ENCODE results near the gene GKN2.

The GKN2 gene, protein sequence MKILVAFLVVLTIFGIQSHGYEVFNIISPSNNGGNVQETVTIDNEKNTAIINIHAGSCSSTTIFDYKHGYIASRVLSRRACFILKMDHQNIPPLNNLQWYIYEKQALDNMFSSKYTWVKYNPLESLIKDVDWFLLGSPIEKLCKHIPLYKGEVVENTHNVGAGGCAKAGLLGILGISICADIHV

DNA sequence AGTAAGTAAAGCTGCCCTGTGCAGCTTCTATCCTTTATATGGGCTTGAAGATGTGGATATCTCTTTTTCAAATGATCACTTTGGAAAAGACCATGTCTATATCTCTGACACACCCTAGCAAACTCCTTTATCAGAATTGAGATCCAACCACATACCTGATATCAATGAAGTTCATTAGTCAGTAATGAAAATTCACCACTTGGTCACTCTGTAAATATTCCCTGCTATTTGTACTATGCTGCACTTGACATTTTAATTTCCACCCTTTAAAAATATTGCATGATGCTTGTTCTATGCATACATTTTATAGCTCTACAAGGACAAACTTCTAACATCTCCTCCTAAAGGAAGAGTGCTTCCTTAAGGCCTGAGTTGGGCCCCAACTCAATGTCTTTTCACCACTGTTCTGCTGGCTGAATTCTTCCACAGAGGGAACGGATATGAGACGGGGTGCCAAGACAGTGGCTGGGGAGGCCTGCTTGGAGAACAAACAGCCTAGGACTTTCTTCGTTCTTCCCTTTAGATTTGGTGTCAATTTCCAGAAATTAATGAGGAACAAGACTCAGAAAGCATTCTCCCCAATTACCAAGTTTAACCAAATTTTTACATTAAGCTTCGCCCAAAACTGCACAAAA is at the start of gene GKN2:
Gene GKN2 (minus strand): TSS at position 7 of the 635 bp plus-strand sequence. CDS start 32 bp downstream, outside the sequence.
- H3K4me3 ChIP-seq (ENCODE audit: low read depth in 1 of 2, low read length in 2 of 2) = no peak within 1 kb of the TSS
- no peaks in the 10 kb centered on the region for H3K36me3 ChIP-seq (ENCODE audit: insufficient read depth, low read length)
- no peaks in the 10 kb centered on the region for H3K27me3 ChIP-seq (ENCODE audit: control insufficient read depth in 1 of 2, insufficient read depth in 2 of 2, low read length in 2 of 2)
- no peak within 1 kb of the TSS for H3K9ac ChIP-seq (ENCODE audit: low read length)
- no peak within 1 kb of the TSS for H3K27ac ChIP-seq (ENCODE audit: low read depth, low read length)
- H3K4me1 ChIP-seq (ENCODE audit: insufficient read depth, low read length) = no peaks in the 10 kb centered on the region
- H3K9me3 ChIP-seq (ENCODE audit: low read length) = no peaks in the 10 kb centered on the region

DNA sequence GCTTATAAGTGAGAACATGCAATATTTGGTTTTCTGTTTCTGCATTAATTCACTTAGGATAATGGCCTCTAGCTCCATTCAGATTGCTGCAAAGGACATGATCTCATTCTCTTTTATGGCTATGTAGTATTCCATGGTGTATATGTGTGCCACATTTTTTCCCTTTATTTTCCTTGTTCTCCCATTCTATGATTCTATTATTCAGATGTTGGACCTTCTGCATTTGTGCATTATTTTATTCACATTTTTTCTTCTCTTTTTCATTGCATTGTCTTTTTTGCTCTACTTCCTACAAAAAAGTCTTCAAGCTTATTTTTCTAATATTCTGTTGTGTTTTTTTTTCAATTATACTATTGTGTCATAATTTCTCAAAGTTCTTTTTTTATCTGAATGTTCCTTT is 49.2 kb upstream of the GKN2 start:
- H3K27me3 ChIP-seq (ENCODE audit: control insufficient read depth in 1 of 2, insufficient read depth in 2 of 2, low read length in 2 of 2) = no peaks in the 10 kb centered on the region
- no peak overlapping the region for H3K9ac ChIP-seq (ENCODE audit: low read length)
- H3K9me3 ChIP-seq (ENCODE audit: low read length) = no peaks in the 10 kb centered on the region
- H3K4me1 ChIP-seq (ENCODE audit: insufficient read depth, low read length) = no peaks in the 10 kb centered on the region
- H3K4me3 ChIP-seq (ENCODE audit: low read depth in 1 of 2, low read length in 2 of 2) = no peak overlapping the region
- H3K36me3 ChIP-seq (ENCODE audit: insufficient read depth, low read length) = no peaks in the 10 kb centered on the region
- no peak overlapping the region for H3K27ac ChIP-seq (ENCODE audit: low read depth, low read length)

DNA sequence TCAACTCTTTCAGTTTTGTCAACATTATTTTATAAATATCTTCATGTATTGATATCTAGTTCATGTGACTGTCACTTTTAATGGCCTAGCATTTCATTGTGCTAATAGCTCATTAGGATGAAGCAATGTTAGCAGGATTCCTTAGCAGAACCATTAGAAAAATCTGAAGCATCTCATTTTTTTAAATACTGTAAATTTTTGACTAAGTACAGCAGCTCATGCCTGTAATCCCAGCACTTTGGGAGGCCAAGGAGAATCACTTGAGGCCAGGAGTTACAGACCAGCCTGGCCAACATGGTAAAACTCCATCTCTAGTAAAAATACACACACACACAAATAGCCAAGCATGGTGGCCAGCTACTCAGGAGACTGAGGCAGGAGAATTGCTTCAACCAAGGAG is 44.7 kb upstream of the GKN2 start:
- Histone ChIP-seq H3K9me3 (ENCODE audit: low read length) (no peaks in the 10 kb centered on the region), H3K4me3 (ENCODE audit: low read depth in 1 of 2, low read length in 2 of 2) (no peak overlapping the region), H3K27ac (ENCODE audit: low read depth, low read length) (no peak overlapping the region), H3K9ac (ENCODE audit: low read length) (no peak overlapping the region), H3K36me3 (ENCODE audit: insufficient read depth, low read length) (no peaks in the 10 kb centered on the region), H3K27me3 (ENCODE audit: control insufficient read depth in 1 of 2, insufficient read depth in 2 of 2, low read length in 2 of 2) (no peaks in the 10 kb centered on the region), H3K4me1 (ENCODE audit: insufficient read depth, low read length) (no peaks in the 10 kb centered on the region)

DNA sequence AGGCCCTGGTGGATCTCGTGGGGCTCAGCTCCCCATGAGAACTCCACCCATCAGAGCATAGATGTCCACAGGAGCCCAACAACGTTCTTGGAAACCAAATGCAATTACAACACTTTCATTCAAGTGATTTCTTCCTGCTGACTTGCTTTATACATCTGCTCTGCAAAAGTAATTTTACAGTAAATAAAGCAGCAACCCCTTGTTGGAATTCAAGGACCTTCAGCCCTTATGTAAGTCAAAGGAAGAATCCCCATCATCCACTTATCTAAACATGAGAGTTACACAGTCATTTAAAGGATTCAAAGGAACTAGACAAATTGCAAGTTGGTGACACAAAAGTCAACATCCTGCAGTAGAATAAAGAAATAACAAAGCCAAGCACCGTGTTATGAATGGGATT is 43.2 kb upstream of the GKN2 start:
- Histone ChIP-seq H3K9ac (ENCODE audit: low read length) (no peak overlapping the region), H3K9me3 (ENCODE audit: low read length) (no peaks in the 10 kb centered on the region), H3K4me3 (ENCODE audit: low read depth in 1 of 2, low read length in 2 of 2) (no peak overlapping the region), H3K36me3 (ENCODE audit: insufficient read depth, low read length) (no peaks in the 10 kb centered on the region), H3K27me3 (ENCODE audit: control insufficient read depth in 1 of 2, insufficient read depth in 2 of 2, low read length in 2 of 2) (no peaks in the 10 kb centered on the region), H3K4me1 (ENCODE audit: insufficient read depth, low read length) (no peaks in the 10 kb centered on the region), H3K27ac (ENCODE audit: low read depth, low read length) (no peak overlapping the region)

DNA sequence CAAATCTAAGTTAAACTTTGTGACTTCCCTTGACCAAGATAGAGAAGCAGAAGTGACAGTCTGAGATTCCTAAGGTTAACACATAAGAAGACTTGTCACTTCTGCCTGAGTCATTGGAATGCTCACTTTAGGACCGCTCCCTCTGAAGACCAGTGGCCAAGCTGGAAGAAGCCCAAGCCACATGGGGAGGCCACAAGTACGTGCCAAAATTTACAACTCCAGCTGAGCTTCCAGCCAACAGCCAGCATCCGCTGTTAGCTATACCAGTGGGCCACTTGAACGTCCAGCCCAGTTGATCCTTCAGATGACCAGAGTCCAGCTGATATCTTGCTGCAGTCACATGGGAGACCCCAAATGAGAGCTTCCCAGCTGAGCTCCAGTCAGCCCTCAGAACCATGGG is 42.2 kb upstream of the GKN2 start:
- H3K27ac ChIP-seq (ENCODE audit: low read depth, low read length) = no peak overlapping the region
- H3K9me3 ChIP-seq (ENCODE audit: low read length) = no peaks in the 10 kb centered on the region

DNA sequence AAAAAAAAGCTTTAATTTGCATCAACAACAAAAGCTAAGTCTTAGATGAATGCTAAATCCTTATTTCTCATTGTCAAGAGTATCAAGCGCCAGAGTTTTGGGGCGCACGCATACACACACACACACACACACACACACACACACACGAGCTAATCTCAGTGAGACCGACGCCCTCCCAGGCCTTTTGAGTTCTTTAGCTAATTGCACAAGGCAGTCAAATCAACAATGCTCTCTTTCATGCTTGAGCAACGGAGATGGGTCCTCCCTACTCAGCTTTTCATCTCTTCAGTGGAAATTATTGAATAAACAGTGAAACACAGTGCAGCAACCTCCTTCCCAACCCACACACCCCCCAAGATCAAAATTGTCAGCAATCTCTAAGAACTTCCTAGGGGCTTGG is 41.0 kb upstream of the GKN2 start:
- Histone ChIP-seq H3K27ac (ENCODE audit: low read depth, low read length) (no peak overlapping the region), H3K4me3 (ENCODE audit: low read depth in 1 of 2, low read length in 2 of 2) (no peak overlapping the region), H3K4me1 (ENCODE audit: insufficient read depth, low read length) (no peaks in the 10 kb centered on the region), H3K9me3 (ENCODE audit: low read length) (no peaks in the 10 kb centered on the region), H3K9ac (ENCODE audit: low read length) (no peak overlapping the region), H3K36me3 (ENCODE audit: insufficient read depth, low read length) (no peaks in the 10 kb centered on the region), H3K27me3 (ENCODE audit: control insufficient read depth in 1 of 2, insufficient read depth in 2 of 2, low read length in 2 of 2) (no peaks in the 10 kb centered on the region)

More for the DNA sequence above, 42.2 kb upstream of the GKN2 start:
- no peak overlapping the region for H3K9ac ChIP-seq (ENCODE audit: low read length)
- H3K27me3 ChIP-seq (ENCODE audit: control insufficient read depth in 1 of 2, insufficient read depth in 2 of 2, low read length in 2 of 2) = no peaks in the 10 kb centered on the region
- H3K4me1 ChIP-seq (ENCODE audit: insufficient read depth, low read length) = no peaks in the 10 kb centered on the region
- H3K4me3 ChIP-seq (ENCODE audit: low read depth in 1 of 2, low read length in 2 of 2) = no peak overlapping the region
- H3K36me3 ChIP-seq (ENCODE audit: insufficient read depth, low read length) = no peaks in the 10 kb centered on the region

DNA sequence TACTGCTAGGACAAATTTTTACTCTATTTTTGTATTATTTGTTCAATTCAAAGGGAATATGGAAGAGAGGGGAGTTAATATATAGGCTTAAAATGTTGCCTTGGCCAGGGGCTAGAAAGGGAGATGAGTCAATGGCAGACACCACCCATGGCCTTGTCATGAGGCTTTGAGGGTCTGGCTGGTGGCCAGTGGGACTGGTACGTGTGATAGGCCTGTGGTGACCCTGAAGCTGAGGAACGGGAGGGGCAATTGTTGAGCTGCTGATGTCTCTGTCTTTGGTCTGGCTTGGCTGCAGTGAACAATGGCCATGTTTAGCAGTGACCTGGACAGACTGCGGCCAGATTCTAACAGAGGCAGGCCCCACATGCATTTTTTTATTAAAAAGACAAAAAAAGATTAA is 40.2 kb upstream of the GKN2 start:
- Histone ChIP-seq H3K36me3 (ENCODE audit: insufficient read depth, low read length) (no peaks in the 10 kb centered on the region), H3K27me3 (ENCODE audit: control insufficient read depth in 1 of 2, insufficient read depth in 2 of 2, low read length in 2 of 2) (no peaks in the 10 kb centered on the region), H3K27ac (ENCODE audit: low read depth, low read length) (no peak overlapping the region), H3K9me3 (ENCODE audit: low read length) (no peaks in the 10 kb centered on the region), H3K4me3 (ENCODE audit: low read depth in 1 of 2, low read length in 2 of 2) (no peak overlapping the region), H3K9ac (ENCODE audit: low read length) (no peak overlapping the region), H3K4me1 (ENCODE audit: insufficient read depth, low read length) (no peaks in the 10 kb centered on the region)

DNA sequence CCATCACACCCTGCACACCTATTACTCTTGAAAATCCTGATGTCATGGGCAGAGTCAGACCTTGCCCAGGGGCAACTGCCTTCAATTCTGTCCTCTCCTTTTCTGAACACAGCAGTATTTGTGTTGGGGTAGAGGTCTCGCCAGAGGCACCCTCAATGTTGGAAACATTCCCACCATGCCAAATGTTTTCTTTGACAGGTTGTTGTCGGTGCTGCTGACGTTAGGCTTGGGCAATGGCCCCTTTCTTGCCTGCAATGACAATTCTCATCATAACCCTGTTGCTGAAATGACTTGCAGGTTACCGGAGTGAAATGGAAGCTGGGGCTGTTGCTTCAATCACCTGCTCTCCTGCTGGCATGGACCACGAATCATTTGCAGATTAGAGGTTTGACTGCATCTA is 39.6 kb upstream of the GKN2 start:
- no peaks in the 10 kb centered on the region for H3K4me1 ChIP-seq (ENCODE audit: insufficient read depth, low read length)
- H3K27me3 ChIP-seq (ENCODE audit: control insufficient read depth in 1 of 2, insufficient read depth in 2 of 2, low read length in 2 of 2) = no peaks in the 10 kb centered on the region
- no peak overlapping the region for H3K4me3 ChIP-seq (ENCODE audit: low read depth in 1 of 2, low read length in 2 of 2)
- no peaks in the 10 kb centered on the region for H3K36me3 ChIP-seq (ENCODE audit: insufficient read depth, low read length)
- no peak overlapping the region for H3K27ac ChIP-seq (ENCODE audit: low read depth, low read length)
- no peaks in the 10 kb centered on the region for H3K9me3 ChIP-seq (ENCODE audit: low read length)
- no peak overlapping the region for H3K9ac ChIP-seq (ENCODE audit: low read length)

DNA sequence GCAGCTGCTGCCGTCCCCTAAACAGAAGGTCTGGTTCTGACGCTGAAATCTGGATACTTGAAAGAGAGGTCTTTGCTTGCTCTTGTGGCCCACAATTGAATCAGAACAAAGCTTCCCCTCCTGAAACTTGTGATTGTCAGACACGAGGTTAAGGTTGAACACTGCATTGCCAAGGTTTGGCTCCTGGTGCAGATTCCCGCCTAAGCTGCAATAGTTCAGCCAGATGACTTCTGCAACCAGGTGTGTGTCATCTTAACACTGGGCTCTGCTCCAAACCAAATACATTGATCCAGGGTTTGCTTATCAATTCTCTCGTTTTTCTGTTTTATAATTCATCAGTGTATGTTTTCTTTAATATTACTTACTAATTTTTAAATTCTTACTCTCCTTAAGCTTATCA is 36.3 kb upstream of the GKN2 start:
- no peaks in the 10 kb centered on the region for H3K36me3 ChIP-seq (ENCODE audit: insufficient read depth, low read length)

DNA sequence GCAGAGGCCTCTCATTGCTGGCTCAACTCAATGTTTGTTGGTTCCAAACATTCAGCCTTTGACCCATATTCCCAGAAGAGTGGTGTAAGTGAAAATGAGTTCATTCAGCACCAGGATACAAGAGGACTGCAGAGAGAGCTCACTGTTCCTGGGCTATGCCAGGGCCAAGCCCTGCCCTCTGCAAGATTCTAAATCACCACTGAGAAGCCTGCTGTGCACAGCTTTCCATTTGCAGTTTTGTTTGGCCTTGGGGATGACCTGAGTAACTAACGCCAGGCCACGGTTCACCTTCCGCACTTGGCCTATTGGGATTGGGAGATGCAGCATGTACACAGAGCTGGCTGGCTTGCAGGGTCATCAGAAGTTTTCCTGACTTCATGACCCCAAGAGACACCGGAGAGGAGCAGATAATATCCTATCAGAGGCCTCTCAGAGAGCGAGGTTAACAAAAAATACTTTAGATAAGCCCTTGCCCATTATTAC is 34.4 kb upstream of the GKN2 start:
- no peaks in the 10 kb centered on the region for H3K4me1 ChIP-seq (ENCODE audit: insufficient read depth, low read length)
- H3K4me3 ChIP-seq (ENCODE audit: low read depth in 1 of 2, low read length in 2 of 2) = no peak overlapping the region
- no peak overlapping the region for H3K9ac ChIP-seq (ENCODE audit: low read length)
- H3K27ac ChIP-seq (ENCODE audit: low read depth, low read length) = no peak overlapping the region
- no peaks in the 10 kb centered on the region for H3K27me3 ChIP-seq (ENCODE audit: control insufficient read depth in 1 of 2, insufficient read depth in 2 of 2, low read length in 2 of 2)
- H3K9me3 ChIP-seq (ENCODE audit: low read length) = no peaks in the 10 kb centered on the region
- no peaks in the 10 kb centered on the region for H3K36me3 ChIP-seq (ENCODE audit: insufficient read depth, low read length)

More for the DNA sequence above, 36.3 kb upstream of the GKN2 start:
- Histone ChIP-seq H3K9ac (ENCODE audit: low read length) (no peak overlapping the region), H3K4me1 (ENCODE audit: insufficient read depth, low read length) (no peaks in the 10 kb centered on the region), H3K4me3 (ENCODE audit: low read depth in 1 of 2, low read length in 2 of 2) (no peak overlapping the region), H3K27ac (ENCODE audit: low read depth, low read length) (no peak overlapping the region), H3K9me3 (ENCODE audit: low read length) (no peaks in the 10 kb centered on the region), H3K27me3 (ENCODE audit: control insufficient read depth in 1 of 2, insufficient read depth in 2 of 2, low read length in 2 of 2) (no peaks in the 10 kb centered on the region)

DNA sequence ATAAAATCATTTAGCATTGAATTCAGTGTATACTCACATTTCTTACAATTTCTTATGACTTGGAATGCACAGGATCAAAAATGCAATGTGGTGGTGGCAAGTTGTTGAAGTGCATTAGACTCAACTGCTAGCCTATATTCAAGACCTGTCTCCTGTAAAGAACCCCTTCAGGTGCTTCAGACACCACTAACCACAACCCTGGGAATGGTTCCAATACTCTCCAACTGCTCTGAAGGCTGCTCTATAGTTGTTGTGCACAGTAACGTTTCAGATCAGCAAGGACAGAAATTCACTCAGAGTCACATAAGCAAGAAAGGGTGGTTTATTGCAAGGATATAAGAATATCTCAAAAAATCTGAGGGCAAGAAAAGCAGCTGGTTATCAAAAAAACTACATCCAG is 28.3 kb upstream of the GKN2 start:
- Histone ChIP-seq H3K4me1 (ENCODE audit: insufficient read depth, low read length) (no peaks in the 10 kb centered on the region), H3K4me3 (ENCODE audit: low read depth in 1 of 2, low read length in 2 of 2) (no peak overlapping the region), H3K27ac (ENCODE audit: low read depth, low read length) (no peak overlapping the region), H3K9ac (ENCODE audit: low read length) (no peak overlapping the region), H3K36me3 (ENCODE audit: insufficient read depth, low read length) (no peaks in the 10 kb centered on the region), H3K27me3 (ENCODE audit: control insufficient read depth in 1 of 2, insufficient read depth in 2 of 2, low read length in 2 of 2) (no peaks in the 10 kb centered on the region), H3K9me3 (ENCODE audit: low read length) (no peaks in the 10 kb centered on the region)

DNA sequence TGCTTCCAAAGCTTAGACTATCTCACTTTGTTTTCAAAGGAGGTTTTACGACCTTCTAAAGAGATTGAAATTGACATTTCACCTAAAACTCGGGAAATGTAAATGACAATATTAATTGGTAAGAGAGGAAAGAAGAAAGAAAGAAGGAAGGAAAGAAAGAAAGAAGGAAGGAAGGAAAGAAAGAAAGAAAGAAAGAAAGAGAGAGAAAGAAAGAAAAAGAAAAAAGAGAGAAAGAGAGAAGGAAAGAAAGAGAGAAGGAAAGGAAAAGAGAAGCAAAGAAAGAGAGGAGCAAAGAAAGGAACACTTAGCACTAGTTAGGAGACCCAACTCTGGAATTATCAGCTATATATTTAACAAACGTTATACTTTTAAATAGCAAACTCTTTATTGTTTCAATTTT is 25.4 kb upstream of the GKN2 start:
- no peak overlapping the region for H3K27ac ChIP-seq (ENCODE audit: low read depth, low read length)
- H3K4me1 ChIP-seq (ENCODE audit: insufficient read depth, low read length) = no peaks in the 10 kb centered on the region
- H3K4me3 ChIP-seq (ENCODE audit: low read depth in 1 of 2, low read length in 2 of 2) = no peak overlapping the region
- H3K9me3 ChIP-seq (ENCODE audit: low read length) = no peaks in the 10 kb centered on the region
- no peaks in the 10 kb centered on the region for H3K27me3 ChIP-seq (ENCODE audit: control insufficient read depth in 1 of 2, insufficient read depth in 2 of 2, low read length in 2 of 2)
- H3K9ac ChIP-seq (ENCODE audit: low read length) = no peak overlapping the region
- no peaks in the 10 kb centered on the region for H3K36me3 ChIP-seq (ENCODE audit: insufficient read depth, low read length)

Data from muscle layer of colon (tissue), 2 donors.